ENCODE measurements around the gene ZNF467.
A peak's percentile ranks its signal among the peaks of the same experiment; 100 is the strongest.

ZNF467 gene

DNA sequence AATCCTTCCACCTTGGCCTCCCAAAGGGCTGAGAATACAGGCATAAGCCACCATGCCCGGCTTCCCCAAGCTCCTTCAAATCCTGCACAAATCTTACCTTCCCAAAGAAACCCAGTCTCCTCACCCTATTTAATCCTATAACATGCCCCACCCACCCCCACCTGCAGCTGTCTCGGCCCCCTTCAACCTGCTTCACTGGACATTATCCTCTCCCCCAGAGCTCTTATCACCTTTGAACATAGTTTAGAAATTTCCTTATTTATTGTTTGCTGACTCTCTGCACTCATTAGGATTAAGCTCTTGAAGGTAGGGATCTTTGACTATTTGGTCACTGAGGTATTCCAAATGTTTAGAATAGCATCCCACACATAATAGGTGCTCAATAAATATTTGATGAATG, 3.5 kb downstream of the ZNF467 start:
- no peak for DNase-seq

DNA sequence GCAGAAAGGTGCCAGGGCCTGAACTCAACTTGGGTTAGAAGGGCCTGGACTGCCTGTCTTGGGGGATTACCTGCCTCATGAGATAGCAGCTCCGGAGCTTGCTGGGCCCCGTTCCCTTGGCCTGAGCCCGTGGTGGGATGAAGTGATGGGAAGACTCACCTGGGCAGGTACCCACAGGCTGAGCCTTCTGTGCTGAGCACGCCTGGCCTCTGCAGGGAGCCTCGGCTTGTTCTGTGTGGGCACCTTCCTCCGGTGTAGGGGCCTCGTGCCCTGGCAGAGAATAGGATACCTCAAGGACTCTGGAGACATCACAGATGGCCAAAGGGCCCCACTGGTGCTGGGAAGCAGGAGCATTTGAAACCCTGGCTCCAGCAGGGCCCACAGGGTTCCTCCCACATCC, 4.5 kb downstream of the ZNF467 start:
- DNase-seq, result no peak

DNA sequence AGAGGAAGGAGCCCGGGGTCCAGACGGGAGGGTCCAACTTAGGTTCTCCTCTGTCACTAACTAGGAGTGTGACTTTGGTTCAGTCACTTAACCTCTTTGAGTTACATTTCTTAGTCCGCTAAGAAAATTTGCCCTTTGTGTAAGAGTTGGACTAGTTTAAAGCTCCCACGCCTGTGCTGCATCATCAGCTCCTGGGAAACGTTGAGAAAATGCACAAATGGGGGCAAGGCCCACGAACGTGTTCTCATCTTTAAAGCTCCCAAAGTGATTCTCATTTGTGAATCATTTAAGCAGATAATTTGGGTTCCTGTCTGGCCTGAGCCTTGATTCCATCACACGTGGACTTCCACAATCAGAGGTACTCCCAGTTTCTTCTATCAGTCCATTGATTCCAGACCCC, 6.3 kb downstream of the ZNF467 start:
- DNase-seq, result no peak

DNA sequence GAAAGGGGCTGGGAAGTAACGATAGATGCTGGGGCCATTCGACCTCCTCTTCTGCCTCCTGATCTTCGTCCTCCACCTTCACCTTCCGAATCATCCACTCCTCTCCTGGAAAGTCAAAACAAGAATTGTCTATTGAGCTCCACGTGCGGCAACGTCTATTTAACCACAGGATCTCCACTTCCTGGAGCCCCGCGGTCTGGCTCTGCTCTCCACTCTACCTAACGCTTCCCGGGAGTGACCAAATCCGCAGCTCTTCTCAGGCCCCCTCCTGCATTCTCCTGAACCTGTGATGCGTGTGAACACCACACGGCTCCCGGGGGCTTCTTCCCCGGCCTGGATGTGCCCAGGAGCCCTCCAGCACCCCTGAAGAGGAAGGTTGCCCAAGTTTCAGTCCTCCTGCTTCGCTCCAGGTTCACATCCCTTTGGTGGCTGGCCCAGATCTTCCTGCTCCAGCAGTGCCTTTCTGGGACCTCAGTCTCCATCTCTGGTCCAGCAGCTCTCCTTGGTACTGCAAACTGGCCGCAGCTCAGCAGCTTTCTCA, 7.2 kb downstream of the ZNF467 start:
- DNase-seq, result no peak

DNA sequence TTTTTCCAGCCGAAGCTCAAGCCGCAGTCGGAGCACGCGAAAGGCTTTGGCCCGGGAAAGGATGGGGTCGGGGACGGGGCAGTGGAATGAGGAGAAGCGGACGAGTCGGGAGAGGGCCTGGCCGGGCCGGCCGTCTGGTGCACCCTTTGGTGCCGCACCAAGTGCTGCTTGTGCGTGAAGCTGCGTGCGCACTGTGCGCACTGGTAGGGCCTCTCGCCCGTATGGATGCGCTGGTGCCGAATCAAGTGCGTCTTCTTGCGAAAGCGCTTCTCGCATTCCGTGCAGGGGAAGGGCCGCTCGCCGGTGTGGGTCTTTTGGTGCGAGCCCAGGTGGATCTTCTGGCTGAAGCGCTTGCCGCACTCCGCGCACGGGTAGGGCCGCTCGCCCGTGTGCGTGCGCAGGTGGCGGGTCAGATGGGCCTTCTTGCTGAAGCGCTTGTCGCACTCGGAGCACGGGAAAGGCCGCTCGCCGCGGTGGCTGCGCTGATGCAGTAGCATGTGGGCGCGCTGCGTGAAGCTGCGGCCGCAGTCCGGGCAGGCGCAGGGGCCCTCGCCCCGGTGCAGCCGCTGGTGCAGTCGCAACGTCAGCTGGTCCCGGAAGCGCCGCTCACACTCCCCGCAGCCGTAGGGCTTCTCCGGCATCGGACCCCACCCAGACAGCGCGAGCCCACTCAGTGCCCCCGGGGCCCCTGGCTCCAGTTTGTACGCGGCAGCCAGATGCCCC, 7.8 kb downstream of the ZNF467 start:
- no peak for DNase-seq

DNA sequence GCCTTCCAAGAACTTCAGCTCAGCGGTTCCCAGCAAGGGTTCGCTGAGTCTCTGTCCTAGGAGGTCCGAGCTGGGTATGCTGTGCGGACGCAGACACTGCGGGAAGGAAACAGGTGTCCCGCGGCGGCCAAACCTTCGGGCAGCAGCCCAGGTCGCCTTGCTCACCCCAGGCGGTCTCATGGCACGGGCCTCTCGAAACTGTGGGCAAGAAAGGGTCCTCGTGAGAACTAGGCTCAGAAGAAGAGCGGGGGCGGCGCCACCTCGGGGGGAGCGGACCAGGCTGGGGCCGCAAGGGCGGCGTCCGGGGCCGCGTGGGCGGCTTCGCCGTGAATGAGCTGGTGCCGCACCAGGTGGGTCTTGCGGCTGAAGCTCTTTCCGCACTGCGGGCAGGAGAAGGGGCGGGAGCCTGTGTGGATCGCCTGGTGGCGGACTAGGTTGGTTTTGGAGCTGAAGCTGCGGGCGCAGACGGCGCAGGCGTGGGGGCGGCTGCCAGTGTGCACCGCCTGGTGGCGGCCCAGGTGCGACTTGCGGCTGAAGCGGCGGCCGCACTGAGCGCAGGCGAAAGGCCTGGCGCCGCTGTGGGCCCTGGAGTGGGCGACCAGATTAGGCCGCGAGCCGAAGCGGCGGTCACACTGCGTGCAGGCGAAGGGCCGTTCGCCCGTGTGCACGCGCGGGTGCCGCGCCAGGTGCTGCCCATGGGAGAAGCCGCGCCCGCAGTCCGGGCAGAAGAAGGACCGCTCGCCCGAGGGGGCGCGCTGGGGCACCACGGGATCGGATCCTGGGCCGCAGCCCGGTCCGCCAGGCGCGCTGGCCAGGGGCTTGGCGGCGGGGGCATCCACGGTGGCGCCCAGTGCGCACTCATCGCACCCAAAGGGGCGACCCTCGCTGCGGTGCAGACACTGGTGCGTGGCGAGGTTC, 8.6 kb downstream of the ZNF467 start:
- no peak for DNase-seq

DNA sequence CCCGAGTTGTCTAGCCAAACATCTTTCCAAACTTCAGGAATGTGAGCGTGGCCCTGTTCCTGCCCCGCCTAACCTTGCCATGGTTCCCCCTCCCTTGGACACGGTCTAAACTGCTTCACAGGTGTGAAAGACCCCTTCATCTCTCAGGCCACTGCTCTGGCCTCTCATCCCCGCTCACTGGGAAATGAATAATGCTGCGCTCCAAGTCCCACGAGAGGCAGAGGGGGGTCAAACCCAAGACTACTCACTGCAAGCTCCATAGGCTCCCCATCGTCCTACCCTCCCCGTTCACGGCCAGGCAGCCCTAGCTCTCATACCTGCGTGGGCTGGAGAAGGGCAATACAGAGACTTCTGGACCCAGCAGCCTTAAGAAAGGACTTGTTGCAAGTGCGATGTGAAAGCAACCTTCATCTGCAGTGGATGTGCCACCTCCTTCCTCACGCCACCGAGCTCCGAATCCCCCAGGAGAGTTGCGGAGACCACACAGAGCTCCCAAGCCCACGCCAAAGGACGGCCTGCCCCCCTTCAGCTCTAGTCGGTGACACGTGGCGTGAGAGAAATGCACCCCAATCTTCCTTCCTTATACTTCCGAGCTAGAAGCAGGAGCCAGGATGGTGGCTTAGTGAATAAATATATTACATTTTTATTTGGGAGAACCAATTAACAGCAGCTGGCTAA, 9.7 kb downstream of the ZNF467 start:
- no peak for DNase-seq

DNA sequence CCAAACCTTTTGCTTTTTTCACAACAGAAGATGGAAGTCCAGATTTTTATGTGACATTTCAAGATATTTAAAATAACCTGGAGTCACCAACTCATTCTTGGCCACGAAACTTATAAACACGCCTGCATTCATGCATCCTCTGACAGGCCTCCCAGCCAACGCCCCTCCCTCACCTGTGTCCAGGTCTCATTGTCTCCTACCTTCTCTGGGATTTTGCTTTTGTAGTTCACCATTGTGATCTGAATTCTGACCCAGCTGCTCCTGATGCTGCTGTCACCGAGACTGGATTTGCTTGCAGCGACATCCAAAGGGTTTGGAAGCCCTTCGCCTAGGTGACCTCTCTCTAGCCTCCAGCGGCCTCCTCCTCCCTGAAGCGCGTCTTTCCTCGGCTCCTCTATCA, 10.8 kb downstream of the ZNF467 start:
- DNase-seq, result no peak

DNA sequence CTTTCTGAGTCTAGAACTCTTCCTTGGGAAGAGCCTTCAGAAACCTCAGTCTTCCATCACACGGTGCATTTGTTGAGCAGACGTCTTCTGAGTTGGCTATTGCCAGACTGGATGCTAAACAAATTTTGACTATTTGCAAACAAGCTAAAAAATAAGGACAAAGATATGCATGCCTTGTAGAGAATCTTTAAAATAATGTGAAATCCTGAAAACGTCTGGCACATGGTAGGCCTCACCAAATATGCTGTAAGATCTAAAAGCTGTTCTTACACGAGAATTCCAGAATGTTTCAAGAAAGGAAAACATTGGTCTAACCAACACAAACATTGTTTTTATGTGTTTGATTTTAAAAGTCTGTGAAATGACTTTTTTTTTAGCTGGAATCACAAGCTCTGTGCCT, 11.3 kb downstream of the ZNF467 start:
- DNase-seq, result no peak

DNA sequence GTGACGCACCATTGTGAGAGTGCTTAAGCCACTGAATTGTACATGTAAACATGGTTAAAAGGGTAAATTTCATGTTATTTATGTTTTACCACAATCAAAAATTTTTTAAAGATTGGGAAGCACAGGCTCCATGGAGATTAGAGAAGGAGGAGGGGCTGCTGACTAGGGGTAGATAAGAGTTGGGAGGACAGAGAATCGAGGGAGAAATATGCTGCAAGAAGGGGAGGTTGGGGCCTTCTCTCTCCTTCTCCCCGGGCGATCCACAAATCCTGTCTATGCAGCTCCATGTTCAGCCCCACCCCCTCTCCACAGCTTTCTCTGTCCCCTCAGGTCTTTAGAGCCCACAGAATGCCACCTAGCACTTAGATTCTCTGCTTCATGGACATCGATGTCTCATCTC, 12.1 kb downstream of the ZNF467 start:
- DNase-seq, result peak; percentile 2

DNA sequence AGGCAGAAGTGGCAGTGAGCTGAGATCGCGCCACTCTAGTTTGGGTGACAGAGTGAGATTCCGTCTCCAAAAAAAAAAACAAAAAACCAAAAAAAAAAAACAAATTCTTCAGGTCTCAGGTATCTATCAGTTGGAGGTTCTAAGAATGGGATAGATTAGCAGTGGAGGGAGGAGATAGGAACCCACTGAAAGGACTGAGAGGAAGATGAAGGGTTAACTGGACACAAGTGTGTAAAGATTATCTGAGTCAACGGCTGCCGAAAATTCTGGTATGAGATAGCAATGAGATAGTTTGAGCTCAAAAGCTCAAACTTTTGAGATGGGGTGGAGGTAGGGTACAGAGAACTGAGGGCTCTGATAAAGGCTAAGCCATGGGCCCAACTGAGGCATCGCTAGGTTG, 12.8 kb downstream of the ZNF467 start:
- DNase-seq, result no peak

DNA sequence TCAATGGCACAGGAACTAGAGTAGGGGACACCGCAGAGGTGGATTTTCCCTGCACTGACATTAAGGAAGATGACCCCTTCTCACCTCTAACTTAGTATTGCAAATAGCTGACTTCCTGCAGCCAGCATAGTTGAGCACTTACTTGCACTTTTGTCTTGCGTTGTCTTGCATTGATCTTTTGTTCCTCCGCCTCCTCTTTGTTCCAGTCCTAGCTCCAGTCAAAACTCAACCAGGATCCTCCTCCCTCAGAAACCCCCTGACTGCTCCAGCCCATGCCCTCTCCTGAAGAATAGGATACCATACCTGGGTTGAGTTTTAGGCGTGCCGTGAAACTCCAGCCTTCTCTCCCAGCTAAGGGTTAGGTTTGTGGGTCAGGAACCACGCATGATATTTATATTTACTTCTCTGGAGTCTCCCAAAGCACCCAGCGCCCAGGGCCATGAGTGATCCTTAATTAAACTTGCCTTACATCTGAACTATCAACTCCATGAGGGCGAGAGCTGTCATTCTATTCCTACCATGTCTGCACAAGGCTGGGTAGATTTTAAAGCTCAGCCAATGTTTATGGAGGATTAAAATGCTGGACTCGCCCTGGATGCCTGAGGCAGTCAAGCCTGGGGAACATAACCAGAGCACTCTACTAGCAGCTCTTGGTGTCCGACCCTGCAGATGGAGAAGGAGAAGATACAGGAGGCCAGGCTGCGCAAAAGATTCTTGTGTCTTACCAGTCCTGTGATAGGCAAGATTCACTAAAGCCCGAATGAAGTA, 14.1 kb downstream of the ZNF467 start:
- DNase-seq, result no peak

DNA sequence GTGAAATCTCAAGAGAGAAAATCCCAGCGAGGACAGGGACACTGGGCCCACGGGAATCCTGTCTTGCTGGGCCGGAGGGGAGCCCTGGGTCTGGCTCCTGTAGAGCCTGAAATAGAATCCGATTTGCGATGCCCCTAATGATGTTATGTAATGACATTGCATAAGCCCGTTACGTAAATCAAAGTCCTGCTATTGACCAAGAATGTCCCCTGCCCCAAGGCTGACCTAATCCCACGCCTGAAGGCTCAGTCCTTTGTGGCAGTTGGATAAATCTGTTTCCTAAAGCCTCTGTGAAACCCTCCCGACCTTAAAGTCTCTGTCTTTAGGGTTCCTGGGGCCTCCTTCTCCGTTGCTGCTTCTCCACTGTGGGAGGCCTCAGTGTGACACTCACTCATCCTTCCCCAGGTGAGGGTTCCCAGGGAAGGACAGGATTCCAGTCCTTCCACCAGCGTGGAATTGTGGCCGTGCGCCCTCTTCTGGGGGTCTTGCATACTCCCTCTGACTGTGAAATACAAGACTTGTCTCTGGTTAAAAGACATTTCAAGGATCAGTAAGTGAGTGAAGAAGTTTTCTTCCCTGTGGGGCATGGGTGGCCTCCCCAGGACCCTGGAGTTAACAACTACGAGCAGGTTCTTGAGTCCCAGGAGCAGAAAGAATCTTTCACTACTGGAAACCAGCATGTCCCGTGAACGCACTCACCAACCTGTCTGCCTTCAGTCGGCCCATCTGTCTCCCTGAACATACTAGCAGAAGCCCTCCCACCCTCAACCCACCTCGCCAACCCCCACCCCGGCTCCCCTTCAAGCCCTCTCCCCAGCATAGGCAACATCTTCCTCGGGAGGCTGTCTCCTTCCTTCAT, 19.8 kb downstream of the ZNF467 start:
- no peak for DNase-seq

DNA sequence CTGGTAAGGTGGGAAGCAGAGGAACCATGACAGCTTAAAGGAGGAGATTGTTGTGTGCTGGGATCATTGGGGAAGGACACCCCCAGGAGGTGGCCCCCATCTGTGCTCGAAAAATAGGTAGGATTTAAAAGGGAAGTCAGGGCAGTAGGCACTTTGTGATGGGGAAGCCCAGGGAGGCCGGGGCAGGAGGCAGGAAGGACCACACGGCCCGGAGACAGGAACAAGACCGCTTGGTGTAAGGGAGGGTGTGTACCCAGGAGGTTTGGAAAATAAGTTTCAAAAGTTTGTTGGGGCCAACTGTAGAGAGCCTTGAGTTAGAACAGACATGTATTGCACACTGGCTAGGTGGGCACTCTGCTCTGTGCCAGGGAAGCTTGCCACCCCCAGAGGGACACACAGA, 20.7 kb downstream of the ZNF467 start:
- DNase-seq, result no peak

DNA sequence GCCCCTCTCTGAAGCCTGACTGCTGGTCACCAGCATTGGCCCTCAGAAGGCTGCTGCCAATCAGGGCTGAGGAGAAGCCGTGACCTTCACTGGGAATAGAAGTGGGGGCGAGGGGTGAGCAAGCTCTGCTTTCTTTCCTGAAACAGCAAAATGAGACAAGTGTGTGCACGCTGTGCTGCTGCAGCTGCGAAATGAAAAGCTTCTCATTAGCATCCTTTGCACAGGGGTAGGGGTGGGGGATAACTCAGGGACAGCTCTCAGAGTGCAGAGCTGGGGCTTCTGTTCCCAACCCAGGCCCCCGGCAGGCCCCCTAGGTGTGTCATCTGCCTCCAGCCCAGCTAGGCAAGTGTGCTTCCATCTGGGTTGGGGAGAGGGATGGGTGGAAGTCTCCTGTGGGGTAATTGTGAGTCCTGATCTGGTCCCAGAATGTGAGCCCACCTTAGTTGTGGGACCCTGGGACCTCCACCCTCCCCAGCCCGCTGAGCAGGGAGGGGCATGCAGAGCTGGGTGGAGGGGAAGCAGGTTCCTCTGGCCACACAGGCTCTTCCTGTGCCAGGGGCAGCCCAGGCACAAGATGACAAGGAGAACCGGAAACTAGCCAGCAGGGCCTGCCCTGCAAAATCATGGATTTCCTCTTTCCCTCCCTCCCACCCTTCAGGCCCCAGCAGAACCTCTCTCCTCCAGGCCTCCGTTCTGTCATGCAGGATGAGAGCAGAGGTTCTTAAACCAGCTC, 22.2 kb downstream of the ZNF467 start:
- DNase-seq, result no peak

DNA sequence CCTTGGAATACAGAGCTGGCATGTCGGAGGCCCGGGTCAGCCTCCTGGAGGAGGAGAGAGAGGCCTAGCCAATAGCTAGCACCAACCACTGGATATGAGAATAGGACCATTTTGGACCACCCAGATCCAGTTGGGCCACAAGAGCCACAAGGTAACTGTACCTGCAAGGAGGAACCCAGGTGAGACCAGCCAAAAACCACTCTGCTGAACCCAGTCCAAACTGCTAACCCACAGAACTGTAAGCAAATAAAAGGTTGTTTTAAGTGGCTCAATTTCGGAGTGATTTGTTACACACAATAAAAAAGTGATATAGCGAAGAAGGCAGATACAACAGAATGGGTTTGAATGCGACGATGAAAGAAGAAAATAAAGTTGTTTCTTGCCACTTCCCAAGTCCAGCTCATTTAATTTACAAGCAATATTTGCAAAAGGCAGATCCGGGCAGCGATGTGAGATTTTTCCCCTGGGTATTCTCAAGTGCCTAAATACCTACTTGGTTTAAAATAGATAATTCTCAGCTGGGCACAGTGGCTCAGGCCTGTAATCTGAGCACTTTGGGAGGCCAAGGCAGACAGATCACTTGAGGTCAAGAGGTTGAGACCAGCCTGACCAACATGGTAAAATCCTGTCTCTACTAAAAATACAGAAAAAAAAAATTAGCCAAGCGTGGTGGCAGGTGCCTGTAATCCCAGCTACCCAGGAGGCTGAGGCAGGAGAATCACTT, 23.1 kb downstream of the ZNF467 start:
- DNase-seq, result no peak

DNA sequence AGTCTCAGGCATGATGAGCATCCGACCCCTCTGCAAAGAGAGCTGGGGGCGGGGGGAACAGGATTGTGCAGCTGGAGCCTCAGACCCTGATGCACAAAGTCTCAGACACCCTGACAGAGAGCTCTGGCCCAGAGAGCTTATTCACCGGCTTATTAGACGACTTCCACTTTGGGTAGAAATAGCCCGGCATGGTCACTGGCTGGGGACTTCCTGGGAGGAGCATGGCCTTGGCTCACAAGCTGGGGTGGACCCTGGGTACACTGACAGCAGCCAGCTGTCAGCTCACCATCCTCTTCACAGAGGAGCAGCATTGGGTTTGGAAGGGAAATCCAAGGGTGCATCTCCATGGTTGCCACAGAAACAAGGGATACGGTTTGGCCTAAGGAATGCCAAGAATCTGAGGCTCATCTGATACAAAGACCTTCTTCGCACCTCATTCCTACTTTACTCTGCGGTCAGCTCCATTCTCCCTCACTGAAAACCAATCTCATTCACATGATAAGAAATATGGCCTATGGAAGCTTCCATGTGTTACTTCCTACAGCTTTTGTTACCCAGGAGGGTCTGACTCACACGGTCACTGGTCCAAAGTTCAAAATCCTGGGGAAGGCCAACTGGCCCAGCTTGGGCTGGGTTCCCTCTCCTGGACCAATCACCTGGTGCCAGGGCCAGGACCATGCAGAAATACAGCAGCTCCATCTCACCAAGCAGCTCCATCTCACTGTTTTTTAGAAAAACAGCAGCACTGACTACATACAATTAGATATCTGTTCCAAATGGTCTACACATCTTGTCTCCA, 25.1 kb downstream of the ZNF467 start:
- no peak for DNase-seq

DNA sequence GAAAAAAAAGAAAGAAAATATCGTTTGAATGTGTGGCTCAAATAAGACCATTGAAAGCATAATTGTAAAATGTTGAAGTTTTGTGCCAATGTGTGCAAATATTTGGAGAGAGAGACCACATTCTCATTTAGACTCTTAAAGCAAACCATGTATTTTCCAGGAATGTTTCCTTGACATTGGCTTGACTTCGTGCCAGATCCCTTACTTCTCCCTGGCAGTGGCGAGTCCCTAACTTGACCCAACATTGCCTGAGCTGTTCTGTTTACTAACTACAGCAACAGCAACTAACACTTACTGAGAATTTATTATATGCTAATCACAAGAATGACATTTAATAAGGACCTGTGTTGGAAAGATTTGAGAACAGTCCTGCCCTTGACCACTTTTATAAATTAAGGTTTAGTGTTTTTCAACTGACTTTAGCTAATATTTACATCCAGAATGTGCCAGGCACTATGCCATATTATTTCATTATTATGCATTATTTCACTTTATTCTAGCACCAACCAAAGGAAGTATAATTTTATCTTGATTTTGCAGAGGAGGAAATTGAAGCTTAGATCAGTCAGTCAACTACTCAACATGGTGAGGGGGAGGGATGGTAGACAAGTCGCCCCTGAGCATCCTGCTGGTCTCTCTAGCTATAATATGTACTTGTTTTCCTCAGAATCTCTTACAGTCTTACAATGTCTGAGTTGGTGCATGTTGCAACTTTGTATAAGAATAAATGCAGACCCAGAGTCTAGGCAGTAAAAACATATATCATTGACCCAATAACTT, 29.7 kb downstream of the ZNF467 start:
- no peak for DNase-seq
